ENCODE results near the gene AGBL4.

AGBL4 gene

GRCh38 chr1:48996311-48996710, 1027.4 kb downstream of the AGBL4 start:
- no peak for TF ChIP-seq POLR2A (IDR thresholded peaks at IDR 0.05; ENCODE audit: low read depth, low read length)
- no peak for TF ChIP-seq TAF1 (IDR thresholded peaks at IDR 0.05; ENCODE audit: borderline replicate concordance, low read depth, low read length)
- no peak for TF ChIP-seq POLR2AphosphoS5 (IDR thresholded peaks at IDR 0.05; ENCODE audit: low read depth, low read length)
- DNase-seq (ENCODE audit: insufficient read length) (no peak), FAIRE-seq (no peak)

GRCh38 chr1:48988633-48989197, 1035.0 kb downstream of the AGBL4 start:
- no peak for FAIRE-seq

GRCh38 chr1:48979940-48980339, 1043.8 kb downstream of the AGBL4 start:
- DNase-seq (ENCODE audit: insufficient read length) = no peak
- TF ChIP-seq TAF1 (IDR thresholded peaks at IDR 0.05; ENCODE audit: borderline replicate concordance, low read depth, low read length) (no peak), POLR2AphosphoS5 (IDR thresholded peaks at IDR 0.05; ENCODE audit: low read depth, low read length) (no peak), POLR2A (IDR thresholded peaks at IDR 0.05; ENCODE audit: low read depth, low read length) (no peak)
- no peak for FAIRE-seq

More at GRCh38 chr1:48988633-48989197, 1035.0 kb downstream of the AGBL4 start:
- TF ChIP-seq POLR2AphosphoS5 (IDR thresholded peaks at IDR 0.05; ENCODE audit: low read depth, low read length) = no peak
- no peak for TF ChIP-seq TAF1 (IDR thresholded peaks at IDR 0.05; ENCODE audit: borderline replicate concordance, low read depth, low read length)
- TF ChIP-seq POLR2A (IDR thresholded peaks at IDR 0.05; ENCODE audit: low read depth, low read length) = no peak
- DNase-seq (ENCODE audit: insufficient read length) = no peak

- TF ChIP-seq POLR2A (IDR thresholded peaks at IDR 0.05; ENCODE audit: low read depth, low read length) (no peak), POLR2AphosphoS5 (IDR thresholded peaks at IDR 0.05; ENCODE audit: low read depth, low read length) (no peak), TAF1 (IDR thresholded peaks at IDR 0.05; ENCODE audit: borderline replicate concordance, low read depth, low read length) (no peak)
- no peak for DNase-seq (ENCODE audit: insufficient read length)
- no peak for FAIRE-seq
Measured at GRCh38 chr1:48978413-48978812, 1045.3 kb downstream of the AGBL4 start.

- no peak for DNase-seq (ENCODE audit: insufficient read length)
- FAIRE-seq = no peak
- TF ChIP-seq TAF1 (IDR thresholded peaks at IDR 0.05; ENCODE audit: borderline replicate concordance, low read depth, low read length) (no peak), POLR2AphosphoS5 (IDR thresholded peaks at IDR 0.05; ENCODE audit: low read depth, low read length) (no peak), POLR2A (IDR thresholded peaks at IDR 0.05; ENCODE audit: low read depth, low read length) (no peak)
Measured at GRCh38 chr1:48977273-48977672, 1046.5 kb downstream of the AGBL4 start.

- DNase-seq (ENCODE audit: insufficient read length) (no peak), FAIRE-seq (no peak)
- no peak for TF ChIP-seq POLR2AphosphoS5 (IDR thresholded peaks at IDR 0.05; ENCODE audit: low read depth, low read length)
- no peak for TF ChIP-seq POLR2A (IDR thresholded peaks at IDR 0.05; ENCODE audit: low read depth, low read length)
- TF ChIP-seq TAF1 (IDR thresholded peaks at IDR 0.05; ENCODE audit: borderline replicate concordance, low read depth, low read length) = no peak
Measured at GRCh38 chr1:48969971-48970370, 1053.8 kb downstream of the AGBL4 start.

- no peak for DNase-seq (ENCODE audit: insufficient read length)
- TF ChIP-seq POLR2A (IDR thresholded peaks at IDR 0.05; ENCODE audit: low read depth, low read length) (no peak), POLR2AphosphoS5 (IDR thresholded peaks at IDR 0.05; ENCODE audit: low read depth, low read length) (no peak), TAF1 (IDR thresholded peaks at IDR 0.05; ENCODE audit: borderline replicate concordance, low read depth, low read length) (no peak)
- no peak for FAIRE-seq
Measured at GRCh38 chr1:48967318-48967717, 1056.4 kb downstream of the AGBL4 start.

GRCh38 chr1:48966583-48966982, 1057.2 kb downstream of the AGBL4 start:
- DNase-seq (ENCODE audit: insufficient read length) (no peak), FAIRE-seq (no peak)
- TF ChIP-seq POLR2AphosphoS5 (IDR thresholded peaks at IDR 0.05; ENCODE audit: low read depth, low read length) = no peak
- TF ChIP-seq POLR2A (IDR thresholded peaks at IDR 0.05; ENCODE audit: low read depth, low read length) = no peak
- no peak for TF ChIP-seq TAF1 (IDR thresholded peaks at IDR 0.05; ENCODE audit: borderline replicate concordance, low read depth, low read length)

- FAIRE-seq (no peak), DNase-seq (ENCODE audit: insufficient read length) (no peak)
- no peak for TF ChIP-seq TAF1 (IDR thresholded peaks at IDR 0.05; ENCODE audit: borderline replicate concordance, low read depth, low read length)
- TF ChIP-seq POLR2AphosphoS5 (IDR thresholded peaks at IDR 0.05; ENCODE audit: low read depth, low read length) = no peak
- TF ChIP-seq POLR2A (IDR thresholded peaks at IDR 0.05; ENCODE audit: low read depth, low read length) = no peak
Measured at GRCh38 chr1:48960320-48960719, 1063.4 kb downstream of the AGBL4 start.

GRCh38 chr1:48955774-48956173, 1068.0 kb downstream of the AGBL4 start:
- no peak for FAIRE-seq
- TF ChIP-seq POLR2AphosphoS5 (IDR thresholded peaks at IDR 0.05; ENCODE audit: low read depth, low read length) = no peak
- TF ChIP-seq POLR2A (IDR thresholded peaks at IDR 0.05; ENCODE audit: low read depth, low read length) = no peak
- TF ChIP-seq TAF1 (IDR thresholded peaks at IDR 0.05; ENCODE audit: borderline replicate concordance, low read depth, low read length) = no peak

GRCh38 chr1:48953617-48954016, 1070.1 kb downstream of the AGBL4 start:
- FAIRE-seq = no peak
- no peak for DNase-seq (ENCODE audit: insufficient read length)
- no peak for TF ChIP-seq TAF1 (IDR thresholded peaks at IDR 0.05; ENCODE audit: borderline replicate concordance, low read depth, low read length)
- TF ChIP-seq POLR2A (IDR thresholded peaks at IDR 0.05; ENCODE audit: low read depth, low read length) = no peak
- no peak for TF ChIP-seq POLR2AphosphoS5 (IDR thresholded peaks at IDR 0.05; ENCODE audit: low read depth, low read length)

More at GRCh38 chr1:48955774-48956173, 1068.0 kb downstream of the AGBL4 start:
- no peak for DNase-seq (ENCODE audit: insufficient read length)

GRCh38 chr1:48948562-48948961, 1075.2 kb downstream of the AGBL4 start:
- no peak for DNase-seq (ENCODE audit: insufficient read length)
- no peak for FAIRE-seq

More at GRCh38 chr1:48948562-48948961, 1075.2 kb downstream of the AGBL4 start:
- TF ChIP-seq TAF1 (IDR thresholded peaks at IDR 0.05; ENCODE audit: borderline replicate concordance, low read depth, low read length) (no peak), POLR2AphosphoS5 (IDR thresholded peaks at IDR 0.05; ENCODE audit: low read depth, low read length) (no peak), POLR2A (IDR thresholded peaks at IDR 0.05; ENCODE audit: low read depth, low read length) (no peak)

All from GM12892 (cell line).